ENCODE results near the gene SPRYD3.

- TF ChIP-seq EP300 (IDR thresholded peaks at IDR 0.05; ENCODE audit: low read depth) (no peak), CTCF (IDR thresholded peaks at IDR 0.05) (no peak)
These were observed 26.6 kb downstream of the SPRYD3 start for GRCh38 chr12:53052419-53053217.

Measured in transverse colon (tissue), 3 donors.